ENCODE data around the gene HPX. TPM values are rescaled to one million over a fixed set of nuclear protein-coding genes. Genes with fewer than 3 reads are reported as not detected.

Gene HPX
- total and polyA plus RNA-seq, 2 of the 4 experiments (the other 2 are of a cell fraction) = 0.36 to 1.4 TPM

- DNase-seq = no peak
- H3K9me1 ChIP-seq (ENCODE audit: insufficient read depth, low read length) = peaks cover 5% of the 10 kb centered on the region
- H3K14ac ChIP-seq (replicated peaks; ENCODE audit: low read depth, low read length) = no peak overlapping the region
- H2BK20ac ChIP-seq (ENCODE audit: low read depth, low read length) = no peak overlapping the region
- no peak overlapping the region; the same call in 2 of the 3 replicates for H2BK15ac ChIP-seq (ENCODE audit: low read depth, low read length)
- H3K27ac ChIP-seq (ENCODE audit: insufficient read depth, low read length) = no peak overlapping the region
- ATAC-seq (ENCODE audit: low read depth) = no peak
- no peak overlapping the region for H2AK9ac ChIP-seq (replicated peaks; ENCODE audit: low read depth, low read length, poor library complexity)
- 90% methylated on average over 2 of the region's 7 CpGs; no CpG with 5 or more reads in 1 of the 2 experiments for WGBS, 2 experiments (ENCODE audit: extremely low coverage in 2 of 2, insufficient read length in 1 of 2)
- peaks cover 2% of the 10 kb centered on the region; the same call in 1 of the 2 replicates for H3K4me1 ChIP-seq (ENCODE audit: control insufficient read depth, insufficient read depth, low read length)
- no peak overlapping the region for H3K9ac ChIP-seq (ENCODE audit: low read depth, low read length)
- no peaks in the 10 kb centered on the region for H3K27me3 ChIP-seq (ENCODE audit: control insufficient read depth, insufficient read depth, low read length)
- BruUV-seq (replicated peaks) = no TSS peak
- no peak overlapping the region for H2BK5ac ChIP-seq (ENCODE audit: low read depth, low read length, poor library complexity, severe bottlenecking)
- H3K36me3 ChIP-seq (ENCODE audit: control insufficient read depth, insufficient read depth, low read length) = no peaks in the 10 kb centered on the region
- H3K4me3 ChIP-seq (ENCODE audit: insufficient read depth, low read depth, low read length) = no peak overlapping the region
- no peak overlapping the region for H4K91ac ChIP-seq (ENCODE audit: insufficient read depth, low read depth, low read length)
- intact Hi-C loops (cut with micrococcal nuclease) (no loop called here), in situ Hi-C loops (cut with MboI; ENCODE audit: low sequenced_read_pairs) (loop anchor here (10.0 kb wide), 1 partner anchor 300 kb away; the partner anchor contains the start of gene MRPL17), dilution Hi-C loops (cut with HindIII; ENCODE audit: low sequenced_read_pairs, unreplicated experiment) (no loop called here)
- no peak overlapping the region for H3K18ac ChIP-seq (ENCODE audit: low read depth, low read length)
- ChIA-PET CTCF (interaction anchor here (0.9 to 4.2 kb wide), 3 partner anchors 56 to 104 kb away, joined by 3 to 16 read pairs (median 3); no protein-coding TSS in a partner anchor), POLR2A (ENCODE audit: unreplicated experiment) (no interaction called here)
- no peak overlapping the region for H2AK5ac ChIP-seq (ENCODE audit: low read depth, low read length)
- H4K20me1 ChIP-seq (ENCODE audit: insufficient read depth, low read length) = no peaks in the 10 kb centered on the region
- H3K4me2 ChIP-seq (ENCODE audit: low read depth, low read length) = no peak overlapping the region
- H3K56ac ChIP-seq (ENCODE audit: extremely low read depth, insufficient read depth, low read length) = no peak overlapping the region
- H3K9me3 ChIP-seq (ENCODE audit: control insufficient read depth, insufficient read depth, low read length) = no peaks in the 10 kb centered on the region
- H3K23ac ChIP-seq (ENCODE audit: low read depth, low read length) = no peak overlapping the region
- H4K5ac ChIP-seq (ENCODE audit: low read depth, low read length) = no peak overlapping the region
- H3K4ac ChIP-seq (ENCODE audit: low read depth, low read length) = no peak overlapping the region
- 0 out of 4 replicates have a peak, but pooled peaks cover 0 to 5% of the 10 kb centered on the region in 2 experiments for H3K79me1 ChIP-seq (ENCODE audit: low read depth in 1 of 2, low read length in 2 of 2)
- H2BK120ac ChIP-seq (ENCODE audit: low read depth, low read length) = no peak overlapping the region
- no peak overlapping the region for H2AFZ ChIP-seq (replicated peaks; ENCODE audit: low read length, poor library complexity)
- H4K8ac ChIP-seq (ENCODE audit: low read depth in 2 of 2, low read length in 2 of 2) = no peak overlapping the region
- TF ChIP-seq, protein P1, sequence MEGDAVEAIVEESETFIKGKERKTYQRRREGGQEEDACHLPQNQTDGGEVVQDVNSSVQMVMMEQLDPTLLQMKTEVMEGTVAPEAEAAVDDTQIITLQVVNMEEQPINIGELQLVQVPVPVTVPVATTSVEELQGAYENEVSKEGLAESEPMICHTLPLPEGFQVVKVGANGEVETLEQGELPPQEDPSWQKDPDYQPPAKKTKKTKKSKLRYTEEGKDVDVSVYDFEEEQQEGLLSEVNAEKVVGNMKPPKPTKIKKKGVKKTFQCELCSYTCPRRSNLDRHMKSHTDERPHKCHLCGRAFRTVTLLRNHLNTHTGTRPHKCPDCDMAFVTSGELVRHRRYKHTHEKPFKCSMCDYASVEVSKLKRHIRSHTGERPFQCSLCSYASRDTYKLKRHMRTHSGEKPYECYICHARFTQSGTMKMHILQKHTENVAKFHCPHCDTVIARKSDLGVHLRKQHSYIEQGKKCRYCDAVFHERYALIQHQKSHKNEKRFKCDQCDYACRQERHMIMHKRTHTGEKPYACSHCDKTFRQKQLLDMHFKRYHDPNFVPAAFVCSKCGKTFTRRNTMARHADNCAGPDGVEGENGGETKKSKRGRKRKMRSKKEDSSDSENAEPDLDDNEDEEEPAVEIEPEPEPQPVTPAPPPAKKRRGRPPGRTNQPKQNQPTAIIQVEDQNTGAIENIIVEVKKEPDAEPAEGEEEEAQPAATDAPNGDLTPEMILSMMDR (conservative IDR thresholded peaks at IDR 0.05; ENCODE audit: low read depth, low read length) = no peak
- TF ChIP-seq MXI1 (IDR thresholded peaks at IDR 0.05; ENCODE audit: borderline replicate concordance, low read depth, low read length) = no peak
- TF ChIP-seq, protein P2, sequence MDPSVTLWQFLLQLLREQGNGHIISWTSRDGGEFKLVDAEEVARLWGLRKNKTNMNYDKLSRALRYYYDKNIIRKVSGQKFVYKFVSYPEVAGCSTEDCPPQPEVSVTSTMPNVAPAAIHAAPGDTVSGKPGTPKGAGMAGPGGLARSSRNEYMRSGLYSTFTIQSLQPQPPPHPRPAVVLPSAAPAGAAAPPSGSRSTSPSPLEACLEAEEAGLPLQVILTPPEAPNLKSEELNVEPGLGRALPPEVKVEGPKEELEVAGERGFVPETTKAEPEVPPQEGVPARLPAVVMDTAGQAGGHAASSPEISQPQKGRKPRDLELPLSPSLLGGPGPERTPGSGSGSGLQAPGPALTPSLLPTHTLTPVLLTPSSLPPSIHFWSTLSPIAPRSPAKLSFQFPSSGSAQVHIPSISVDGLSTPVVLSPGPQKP (IDR thresholded peaks at IDR 0.05; ENCODE audit: borderline replicate concordance, low read depth, low read length) = no peak
- TF ChIP-seq, protein P3, sequence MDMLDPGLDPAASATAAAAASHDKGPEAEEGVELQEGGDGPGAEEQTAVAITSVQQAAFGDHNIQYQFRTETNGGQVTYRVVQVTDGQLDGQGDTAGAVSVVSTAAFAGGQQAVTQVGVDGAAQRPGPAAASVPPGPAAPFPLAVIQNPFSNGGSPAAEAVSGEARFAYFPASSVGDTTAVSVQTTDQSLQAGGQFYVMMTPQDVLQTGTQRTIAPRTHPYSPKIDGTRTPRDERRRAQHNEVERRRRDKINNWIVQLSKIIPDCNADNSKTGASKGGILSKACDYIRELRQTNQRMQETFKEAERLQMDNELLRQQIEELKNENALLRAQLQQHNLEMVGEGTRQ (IDR thresholded peaks at IDR 0.05; ENCODE audit: low read depth, low read length) = no peak
- no peak for TF ChIP-seq CEBPB (IDR thresholded peaks at IDR 0.05; ENCODE audit: low read depth, low read length)
- TF ChIP-seq NFE2L2 (IDR thresholded peaks at IDR 0.05; ENCODE audit: low read depth, low read length) = no peak
- no peak for TF ChIP-seq BHLHE40 (IDR thresholded peaks at IDR 0.05; ENCODE audit: low read depth, low read length)
- TF ChIP-seq MAZ (IDR thresholded peaks at IDR 0.05; ENCODE audit: borderline replicate concordance, low read depth, low read length) = no peak
- no peak for TF ChIP-seq RFX5 (IDR thresholded peaks at IDR 0.05; ENCODE audit: low read depth, low read length)
- TF ChIP-seq MAFK (IDR thresholded peaks at IDR 0.05; ENCODE audit: low read depth, low read length) = no peak
- TF ChIP-seq RAD21 (IDR thresholded peaks at IDR 0.05; ENCODE audit: low read length) = no peak
- no peak for TF ChIP-seq POLR2A (IDR thresholded peaks at IDR 0.05; ENCODE audit: low read depth, low read length)
- no peak for TF ChIP-seq FOS (IDR thresholded peaks at IDR 0.05; ENCODE audit: low read depth, low read length)
- no peak for TF ChIP-seq SMC3 (IDR thresholded peaks at IDR 0.05; ENCODE audit: low read depth, low read length)
- no peak for TF ChIP-seq RCOR1 (IDR thresholded peaks at IDR 0.05; ENCODE audit: insufficient replicate concordance, low read length)
These were observed 55.6 kb downstream of the HPX start for GRCh38 chr11:6385046-6385777.
